Transverse colon (tissue), 4 donors: ENCODE measurements around the gene URGCP.

Experiments
- EP300 ChIP-seq: sonication (generic); formaldehyde crosslinking; IDR thresholded peaks from one replicate; pipeline ENCODE4 v1.6.1; 2017; ENCODE audit warnings: antibody characterized with exemption, low read depth
- POLR2AphosphoS5 ChIP-seq, 3 donors: sonication (generic); formaldehyde crosslinking; IDR thresholded peaks; one replicate each; pipeline ENCODE4 v1.6.1; 2016; ENCODE audit warnings: antibody characterized with exemption in 3 of 3
- TF ChIP-seq, protein P1 (sequence below), 5 experiments: fragments of 200-600 bp in 3 of 5; fragments of 450-650 bp in 2 of 5; sonication (generic) in 3 of 5; IDR thresholded peaks; 1 replicate in 2 of 5; 2 replicates in 3 of 5; pipeline ENCODE4 v1.5.1; 2016 to 2017; ENCODE audit warnings: antibody characterized with exemption in 5 of 5, inconsistent platforms in 3 of 5, mild to moderate bottlenecking in 2 of 5, moderate library complexity in 1 of 5

DNA sequence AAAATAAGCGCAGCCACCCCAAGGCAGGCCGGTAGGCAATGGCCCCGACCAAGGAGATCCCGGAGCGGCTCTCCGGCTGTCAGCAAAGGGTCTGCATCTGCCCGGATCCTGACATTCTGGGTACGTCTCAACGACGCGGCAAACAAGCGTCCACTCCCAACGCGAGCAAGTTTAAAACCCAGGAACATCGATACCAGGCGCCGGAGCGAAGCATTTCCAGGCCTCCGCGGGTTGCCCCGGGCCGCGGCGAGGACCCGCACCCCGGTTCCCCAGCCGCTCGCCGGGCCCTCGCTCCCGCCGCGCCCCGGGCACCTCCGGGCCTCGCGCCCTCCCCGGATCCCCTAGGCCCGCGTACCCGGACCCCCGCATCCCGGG, 453 bp downstream of the URGCP start:
- TF ChIP-seq EP300 (no peak), POLR2AphosphoS5 (IDR thresholded peaks at IDR 0.05) (no peak)
- TF ChIP-seq, protein P1, sequence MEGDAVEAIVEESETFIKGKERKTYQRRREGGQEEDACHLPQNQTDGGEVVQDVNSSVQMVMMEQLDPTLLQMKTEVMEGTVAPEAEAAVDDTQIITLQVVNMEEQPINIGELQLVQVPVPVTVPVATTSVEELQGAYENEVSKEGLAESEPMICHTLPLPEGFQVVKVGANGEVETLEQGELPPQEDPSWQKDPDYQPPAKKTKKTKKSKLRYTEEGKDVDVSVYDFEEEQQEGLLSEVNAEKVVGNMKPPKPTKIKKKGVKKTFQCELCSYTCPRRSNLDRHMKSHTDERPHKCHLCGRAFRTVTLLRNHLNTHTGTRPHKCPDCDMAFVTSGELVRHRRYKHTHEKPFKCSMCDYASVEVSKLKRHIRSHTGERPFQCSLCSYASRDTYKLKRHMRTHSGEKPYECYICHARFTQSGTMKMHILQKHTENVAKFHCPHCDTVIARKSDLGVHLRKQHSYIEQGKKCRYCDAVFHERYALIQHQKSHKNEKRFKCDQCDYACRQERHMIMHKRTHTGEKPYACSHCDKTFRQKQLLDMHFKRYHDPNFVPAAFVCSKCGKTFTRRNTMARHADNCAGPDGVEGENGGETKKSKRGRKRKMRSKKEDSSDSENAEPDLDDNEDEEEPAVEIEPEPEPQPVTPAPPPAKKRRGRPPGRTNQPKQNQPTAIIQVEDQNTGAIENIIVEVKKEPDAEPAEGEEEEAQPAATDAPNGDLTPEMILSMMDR (IDR thresholded peaks at IDR 0.05): no peak
